Posterior vena cava (tissue), 2 donors: Measurements from ENCODE around the gene MGLL. TPM values are rescaled to one million over a fixed set of nuclear protein-coding genes. Genes with fewer than 3 reads are reported as not detected.

ENCODE experiments used
- DNase-seq: peaks from one replicate; pipeline ENCODE4 v3.0.0-alpha.2; 2020; ENCODE audit warnings: low spot score
- intact Hi-C, 2 donors: fragments of 100-400 bp; cut with DNase I; formaldehyde crosslinking; loops; one replicate each; pipeline versions ENCODE4 v1.14.1 to v1.14.2; 2022 to 2023
- total RNA-seq, 2 donors: library from RNA; stranded (reverse); fragmentation: NEBNext Ultra II Directional; extraction: Animal tissue kit (Norgen Biotek cat#: 25700); gene quantifications; one replicate each; pipeline ENCODE4 v1.2.1, GENCODE V29; 2021
- donor health status: DM: yes; HTN: yes; CAD: no.
- donor health status: DM: yes; HTN: yes; CAD: no.

The MGLL gene
- total RNA-seq, 2 donors from 2014 or later = 107 to 216 TPM

- intact Hi-C loops = no loop called here
- no peak for DNase-seq
These were observed 18.4 kb upstream of the MGLL start for GRCh38 chr3:127840671-127841070.

GRCh38 chr3:127839099-127839498, 16.8 kb upstream of the MGLL start:
- no peak for DNase-seq
- intact Hi-C loops = no loop called here

GRCh38 chr3:127835993-127836882, 13.9 kb upstream of the MGLL start:
- DNase-seq = no peak
- intact Hi-C loops = no loop called here

- intact Hi-C loops = no loop called here
- no peak for DNase-seq
These were observed 12.5 kb upstream of the MGLL start for GRCh38 chr3:127834771-127835170.

- intact Hi-C loops = no loop called here
- DNase-seq = no peak
These were observed 11.1 kb upstream of the MGLL start for GRCh38 chr3:127833281-127834032.

GRCh38 chr3:127831723-127832172, 9.4 kb upstream of the MGLL start:
- no peak for DNase-seq
- intact Hi-C loops = no loop called here

- intact Hi-C loops = loop anchor here in 1 of 2 donors (10.0 kb wide), 1 partner anchor 125 kb away; no protein-coding TSS in a partner anchor
- no peak for DNase-seq
These were observed 7.2 kb upstream of the MGLL start for GRCh38 chr3:127829537-127829936.

GRCh38 chr3:127827808-127828207, 5.5 kb upstream of the MGLL start:
- no peak for DNase-seq
- intact Hi-C loops = loop anchor here in 1 of 2 donors (10.0 kb wide), 1 partner anchor 127 kb away; no protein-coding TSS in a partner anchor

- intact Hi-C loops = loop anchor here in 1 of 2 donors (10.0 kb wide), 1 partner anchor 129 kb away; no protein-coding TSS in a partner anchor
- no peak for DNase-seq
These were observed 3.4 kb upstream of the MGLL start for GRCh38 chr3:127825756-127826155.

- intact Hi-C loops = loop anchor here in 1 of 2 donors (5.0 to 10.0 kb wide), 3 partner anchors 72 to 132 kb away; no protein-coding TSS in a partner anchor
- DNase-seq = no peak
These were observed 2.0 kb upstream of the MGLL start for GRCh38 chr3:127824151-127824825.

GRCh38 chr3:127823426-127823857, 1.1 kb upstream of the MGLL start:
- intact Hi-C loops = loop anchor here in 1 of 2 donors (5.0 to 10.0 kb wide), 3 partner anchors 71 to 131 kb away; no protein-coding TSS in a partner anchor
- no peak for DNase-seq

- intact Hi-C loops = loop anchor here in 1 of 2 donors (5.0 to 10.0 kb wide), 3 partner anchors 71 to 132 kb away; no protein-coding TSS in a partner anchor
- DNase-seq = peak; percentile 88
These were observed 539 bp upstream of the MGLL start for GRCh38 chr3:127822682-127823425.

- intact Hi-C loops = loop anchor here in 1 of 2 donors (5.0 to 10.0 kb wide), 3 partner anchors 69 to 133 kb away; no protein-coding TSS in a partner anchor
- peak; percentile 85 for DNase-seq
These were observed 921 bp downstream of the MGLL start for GRCh38 chr3:127821394-127821793.

GRCh38 chr3:127820826-127821313, 1.4 kb downstream of the MGLL start:
- no peak for DNase-seq
- intact Hi-C loops = loop anchor here in 1 of 2 donors (5.0 to 10.0 kb wide), 3 partner anchors 69 to 134 kb away; no protein-coding TSS in a partner anchor

GRCh38 chr3:127820221-127820825, 2.0 kb downstream of the MGLL start:
- DNase-seq = no peak
- intact Hi-C loops = loop anchor here in 1 of 2 donors (5.0 to 10.0 kb wide), 3 partner anchors 68 to 134 kb away; no protein-coding TSS in a partner anchor

- intact Hi-C loops = loop anchor here (1.0 to 10.0 kb wide), 5 partner anchors 42 to 135 kb away; no protein-coding TSS in a partner anchor
- DNase-seq = no peak
These were observed 2.7 kb downstream of the MGLL start for GRCh38 chr3:127819656-127820055.

GRCh38 chr3:127819086-127819485, 3.2 kb downstream of the MGLL start:
- DNase-seq = no peak
- intact Hi-C loops = loop anchor here in 1 of 2 donors (1.0 to 5.0 kb wide), 2 partner anchors 42 to 122 kb away; no protein-coding TSS in a partner anchor
